ENCODE measurements around the gene PRDM15. TPM values are rescaled to one million over a fixed set of nuclear protein-coding genes. Genes with fewer than 3 reads are reported as not detected.

PRDM15 gene
- total RNA-seq, 2 experiments from 2014 or later, result 13.2 to 14.5 TPM

DNA sequence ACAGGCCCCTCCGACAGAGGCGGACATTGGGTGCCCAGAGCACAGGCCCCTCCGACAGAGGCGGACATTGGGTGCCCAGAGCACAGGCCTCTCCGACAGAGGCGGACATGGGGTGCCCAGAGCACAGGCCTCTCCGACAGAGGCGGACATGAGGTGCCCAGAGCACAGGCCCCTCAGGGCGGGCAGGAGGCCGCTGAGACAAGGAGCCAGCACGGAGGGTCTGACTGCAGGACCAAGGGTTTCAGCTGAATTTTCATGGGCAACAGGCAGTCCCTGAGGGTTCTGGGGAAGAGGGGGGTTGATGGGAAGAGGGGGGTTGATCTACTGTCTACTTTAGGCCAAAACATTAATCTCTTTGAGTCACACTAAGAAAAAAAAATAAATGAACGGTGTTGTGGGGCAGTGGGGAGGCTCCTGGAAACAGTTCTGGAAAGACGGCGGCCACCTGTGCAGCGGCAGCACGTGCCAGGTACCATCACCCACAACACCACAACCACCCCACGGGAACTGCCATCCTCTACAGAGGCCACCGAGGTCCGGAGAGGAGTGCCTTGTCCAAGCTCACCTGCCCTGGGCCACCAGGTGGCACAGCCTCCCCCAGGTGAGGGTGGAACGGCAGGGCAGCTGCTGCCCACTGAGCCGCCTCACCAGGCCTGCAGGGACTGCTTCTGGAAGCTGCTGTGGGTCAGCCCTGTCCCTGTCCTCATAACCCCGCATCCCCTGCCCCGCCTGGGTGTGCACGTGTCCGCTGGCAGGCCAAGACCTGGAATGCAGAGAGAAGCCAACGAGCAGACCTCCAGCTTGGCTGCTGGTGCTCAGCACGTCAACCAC lies 20.5 kb downstream of the PRDM15 start:
- intact Hi-C loops (cut with micrococcal nuclease), result no loop called here
- H3K4me3 Mint-ChIP-seq, result no peak overlapping the region
- ChIA-PET POLR2A (no interaction called here), CTCF (interaction anchor here (1.2 kb wide), 1 partner anchor 259 kb away, joined by 3 read pairs; no protein-coding TSS in a partner anchor)
- no peaks in the 10 kb centered on the region for H3K9me3 Mint-ChIP-seq
- peaks cover 7% of the 10 kb centered on the region for H3K4me1 Mint-ChIP-seq (ENCODE audit: low read depth)
- no peaks in the 10 kb centered on the region for H3K27me3 Mint-ChIP-seq
- TF ChIP-seq, protein P1, sequence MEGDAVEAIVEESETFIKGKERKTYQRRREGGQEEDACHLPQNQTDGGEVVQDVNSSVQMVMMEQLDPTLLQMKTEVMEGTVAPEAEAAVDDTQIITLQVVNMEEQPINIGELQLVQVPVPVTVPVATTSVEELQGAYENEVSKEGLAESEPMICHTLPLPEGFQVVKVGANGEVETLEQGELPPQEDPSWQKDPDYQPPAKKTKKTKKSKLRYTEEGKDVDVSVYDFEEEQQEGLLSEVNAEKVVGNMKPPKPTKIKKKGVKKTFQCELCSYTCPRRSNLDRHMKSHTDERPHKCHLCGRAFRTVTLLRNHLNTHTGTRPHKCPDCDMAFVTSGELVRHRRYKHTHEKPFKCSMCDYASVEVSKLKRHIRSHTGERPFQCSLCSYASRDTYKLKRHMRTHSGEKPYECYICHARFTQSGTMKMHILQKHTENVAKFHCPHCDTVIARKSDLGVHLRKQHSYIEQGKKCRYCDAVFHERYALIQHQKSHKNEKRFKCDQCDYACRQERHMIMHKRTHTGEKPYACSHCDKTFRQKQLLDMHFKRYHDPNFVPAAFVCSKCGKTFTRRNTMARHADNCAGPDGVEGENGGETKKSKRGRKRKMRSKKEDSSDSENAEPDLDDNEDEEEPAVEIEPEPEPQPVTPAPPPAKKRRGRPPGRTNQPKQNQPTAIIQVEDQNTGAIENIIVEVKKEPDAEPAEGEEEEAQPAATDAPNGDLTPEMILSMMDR (IDR thresholded peaks at IDR 0.05), result no peak
- no peak for ATAC-seq
- DNase-seq, result no peak
- peaks cover 21% of the 10 kb centered on the region for H3K36me3 Mint-ChIP-seq (ENCODE audit: low read depth)
- H3K27ac Mint-ChIP-seq, result no peak overlapping the region

DNA sequence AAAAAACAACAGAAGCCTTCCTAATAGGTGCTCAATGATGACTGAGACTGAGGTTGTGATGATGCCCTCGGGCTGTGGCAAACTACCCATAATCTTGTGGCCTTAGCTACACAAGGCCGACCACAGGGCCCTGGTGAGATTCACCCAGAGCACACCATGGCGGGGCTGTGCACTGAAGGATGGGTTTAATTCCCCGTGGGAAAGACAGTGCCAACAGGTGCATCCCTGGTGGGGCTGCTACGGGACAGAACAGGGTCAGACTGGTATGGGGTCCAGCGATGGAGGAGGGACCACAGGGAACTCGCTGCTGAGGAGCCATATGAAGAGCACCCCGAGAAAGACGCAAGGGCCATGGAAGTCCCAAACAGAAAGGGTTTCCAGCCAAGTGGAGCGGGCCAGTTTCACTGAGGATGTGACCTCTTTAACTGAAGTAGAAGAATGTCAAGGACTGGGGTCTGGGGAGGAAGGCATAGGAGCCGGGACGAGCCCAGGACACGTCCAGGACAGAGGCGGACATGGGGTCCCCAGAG lies 21.3 kb downstream of the PRDM15 start:
- no peaks in the 10 kb centered on the region for H3K27me3 Mint-ChIP-seq
- ChIA-PET POLR2A (no interaction called here), CTCF (interaction anchor here (0.8 kb wide), 1 partner anchor 42 kb away, joined by 3 read pairs; no protein-coding TSS in a partner anchor)
- H3K4me1 Mint-ChIP-seq (ENCODE audit: low read depth), result peaks cover 2% of the 10 kb centered on the region
- H3K4me3 Mint-ChIP-seq, result no peak overlapping the region
- no peaks in the 10 kb centered on the region for H3K9me3 Mint-ChIP-seq
- no peak overlapping the region for H3K27ac Mint-ChIP-seq
- intact Hi-C loops (cut with micrococcal nuclease), result no loop called here
- no peak for ATAC-seq
- no peak for DNase-seq
- TF ChIP-seq, protein P1 (IDR thresholded peaks at IDR 0.05), result no peak
- H3K36me3 Mint-ChIP-seq (ENCODE audit: low read depth), result peaks cover 21% of the 10 kb centered on the region

DNA sequence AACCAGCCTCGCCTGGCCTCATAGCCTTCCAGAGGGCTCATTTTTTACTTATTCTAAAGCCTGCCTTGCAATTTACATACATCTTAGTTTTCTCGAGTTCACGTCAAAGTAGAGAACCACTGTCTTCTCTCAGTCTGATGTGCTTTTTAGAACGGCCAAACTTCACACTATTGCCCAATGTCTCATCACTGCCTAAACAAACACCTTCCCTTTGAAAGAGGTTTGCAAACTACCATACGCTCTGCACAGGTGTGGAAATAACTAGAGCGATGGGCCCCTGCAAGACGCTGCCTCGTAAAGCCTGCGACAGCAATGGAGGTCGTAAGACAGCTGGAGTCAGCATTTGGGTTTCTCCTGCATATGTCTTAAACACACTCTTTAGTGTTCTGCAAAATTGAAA lies 22.6 kb downstream of the PRDM15 start:
- TF ChIP-seq, protein P1 (IDR thresholded peaks at IDR 0.05), result no peak
- intact Hi-C loops (cut with micrococcal nuclease), result no loop called here
- ATAC-seq (no peak), DNase-seq (no peak)
- Mint-ChIP-seq H3K27me3 (no peaks in the 10 kb centered on the region), H3K9me3 (no peaks in the 10 kb centered on the region), H3K27ac (no peak overlapping the region), H3K4me3 (no peak overlapping the region), H3K4me1 (ENCODE audit: low read depth) (no peaks in the 10 kb centered on the region), H3K36me3 (ENCODE audit: low read depth) (peaks cover 21% of the 10 kb centered on the region)
- ChIA-PET POLR2A (no interaction called here), CTCF (interaction anchor here (0.7 kb wide), 1 partner anchor 24 kb away, joined by 4 read pairs; no protein-coding TSS in a partner anchor)

DNA sequence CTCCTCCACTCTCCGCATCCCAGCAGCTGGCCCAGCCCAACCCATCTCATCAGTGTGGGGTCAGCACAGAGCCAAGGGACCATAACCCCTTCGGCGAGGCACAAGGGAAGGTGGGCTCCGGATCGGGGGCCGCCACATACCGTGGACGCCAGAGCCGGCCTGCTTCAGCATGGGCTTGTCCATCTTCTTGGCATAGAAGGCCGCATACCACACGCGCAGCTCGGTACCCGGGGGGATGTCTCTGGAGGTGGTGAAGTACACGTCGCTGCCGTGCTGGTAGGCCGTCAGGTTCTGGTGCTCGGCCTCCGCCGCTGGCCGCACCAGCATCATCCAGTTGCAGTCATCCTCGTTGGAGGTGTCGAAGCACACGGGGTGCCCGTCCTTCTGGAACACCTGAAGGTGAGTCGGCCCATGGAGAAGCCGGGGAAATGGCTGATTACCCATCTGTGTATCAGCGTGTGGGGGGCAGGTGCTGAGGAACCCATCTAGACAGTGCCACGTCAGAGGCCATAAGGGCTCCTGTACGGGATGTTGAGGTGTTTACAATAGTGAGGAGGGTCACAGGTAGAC lies 24.6 kb downstream of the PRDM15 start:
- Mint-ChIP-seq H3K27me3 (no peaks in the 10 kb centered on the region), H3K4me3 (no peak overlapping the region), H3K36me3 (ENCODE audit: low read depth) (peaks cover 22% of the 10 kb centered on the region), H3K27ac (no peak overlapping the region), H3K4me1 (ENCODE audit: low read depth) (no peaks in the 10 kb centered on the region), H3K9me3 (no peaks in the 10 kb centered on the region)
- CTCF ChIA-PET, result no interaction called here
- DNase-seq, result no peak
- intact Hi-C loops (cut with micrococcal nuclease), result no loop called here
- TF ChIP-seq, protein P1 (IDR thresholded peaks at IDR 0.05), result no peak
- ATAC-seq, result no peak
- POLR2A ChIA-PET, result no interaction called here

DNA sequence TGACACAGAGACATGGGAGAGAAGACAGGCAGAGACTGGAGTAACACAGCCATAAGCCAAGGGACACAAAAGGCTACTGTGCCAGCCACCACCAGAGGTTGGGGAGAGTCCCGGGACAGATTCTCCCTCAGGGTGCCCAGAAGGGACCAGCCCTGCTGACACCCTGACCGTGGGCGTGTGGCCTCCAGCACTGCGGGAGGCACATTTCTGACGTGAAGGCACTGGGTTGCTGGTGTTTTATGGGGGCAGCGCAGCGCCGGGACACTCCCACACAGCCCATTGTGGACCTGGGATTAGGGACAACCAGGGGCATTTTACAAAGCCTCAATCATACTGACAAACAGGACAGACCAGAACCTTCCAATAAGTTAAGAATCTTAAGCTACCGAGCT lies 26.2 kb downstream of the PRDM15 start:
- TF ChIP-seq, protein P1 (IDR thresholded peaks at IDR 0.05), result no peak
- ChIA-PET CTCF (interaction anchor here (0.6 kb wide), 1 partner anchor 74 kb away, joined by 3 read pairs; no protein-coding TSS in a partner anchor), POLR2A (no interaction called here)
- ATAC-seq, result no peak
- peaks cover 22% of the 10 kb centered on the region for H3K36me3 Mint-ChIP-seq (ENCODE audit: low read depth)
- H3K4me1 Mint-ChIP-seq (ENCODE audit: low read depth), result no peaks in the 10 kb centered on the region
- intact Hi-C loops (cut with micrococcal nuclease), result no loop called here
- H3K27me3 Mint-ChIP-seq, result no peaks in the 10 kb centered on the region
- H3K27ac Mint-ChIP-seq, result no peak overlapping the region
- H3K9me3 Mint-ChIP-seq, result no peaks in the 10 kb centered on the region
- H3K4me3 Mint-ChIP-seq, result no peak overlapping the region
- no peak for DNase-seq
